ENCODE measurements around the gene BEND7. TPM values are rescaled to one million over a fixed set of nuclear protein-coding genes. Genes with fewer than 3 reads are reported as not detected.

The BEND7 gene
- total and polyA plus RNA-seq, 2 of the 8 experiments (the other 6 are each of a cell fraction or from before 2014, with no cell fraction given): 1.9 to 8.2 TPM

DNA sequence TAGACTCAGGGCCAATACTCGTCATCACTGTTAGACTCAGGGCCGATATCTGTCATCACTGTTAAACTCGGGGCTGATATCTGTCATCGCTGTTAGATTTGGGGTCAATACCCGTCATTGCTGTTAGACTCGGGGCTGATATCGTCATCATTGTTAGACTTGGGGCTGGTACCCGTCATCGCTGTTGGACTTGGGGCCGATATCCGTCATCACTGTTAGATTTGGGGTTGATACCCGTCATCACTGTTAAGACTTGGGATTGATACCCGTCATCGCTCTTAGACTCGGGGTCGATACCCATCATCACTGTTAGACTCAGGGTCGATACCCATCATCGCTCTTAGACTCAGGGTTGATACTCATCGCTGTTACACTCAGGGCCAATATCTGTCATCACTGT lies 56.5 kb downstream of the BEND7 start (continued):
- TF ChIP-seq, protein P1, sequence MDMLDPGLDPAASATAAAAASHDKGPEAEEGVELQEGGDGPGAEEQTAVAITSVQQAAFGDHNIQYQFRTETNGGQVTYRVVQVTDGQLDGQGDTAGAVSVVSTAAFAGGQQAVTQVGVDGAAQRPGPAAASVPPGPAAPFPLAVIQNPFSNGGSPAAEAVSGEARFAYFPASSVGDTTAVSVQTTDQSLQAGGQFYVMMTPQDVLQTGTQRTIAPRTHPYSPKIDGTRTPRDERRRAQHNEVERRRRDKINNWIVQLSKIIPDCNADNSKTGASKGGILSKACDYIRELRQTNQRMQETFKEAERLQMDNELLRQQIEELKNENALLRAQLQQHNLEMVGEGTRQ (IDR thresholded peaks at IDR 0.05; ENCODE audit: low read length): no peak
- TF ChIP-seq KDM5A (IDR thresholded peaks at IDR 0.05; ENCODE audit: low read length): no peak
- no peak for TF ChIP-seq RFX5 (IDR thresholded peaks at IDR 0.05; ENCODE audit: borderline replicate concordance, low read depth, low read length)
- no peak for TF ChIP-seq SUZ12 (IDR thresholded peaks at IDR 0.05; ENCODE audit: low read length)
- TF ChIP-seq, protein P2, sequence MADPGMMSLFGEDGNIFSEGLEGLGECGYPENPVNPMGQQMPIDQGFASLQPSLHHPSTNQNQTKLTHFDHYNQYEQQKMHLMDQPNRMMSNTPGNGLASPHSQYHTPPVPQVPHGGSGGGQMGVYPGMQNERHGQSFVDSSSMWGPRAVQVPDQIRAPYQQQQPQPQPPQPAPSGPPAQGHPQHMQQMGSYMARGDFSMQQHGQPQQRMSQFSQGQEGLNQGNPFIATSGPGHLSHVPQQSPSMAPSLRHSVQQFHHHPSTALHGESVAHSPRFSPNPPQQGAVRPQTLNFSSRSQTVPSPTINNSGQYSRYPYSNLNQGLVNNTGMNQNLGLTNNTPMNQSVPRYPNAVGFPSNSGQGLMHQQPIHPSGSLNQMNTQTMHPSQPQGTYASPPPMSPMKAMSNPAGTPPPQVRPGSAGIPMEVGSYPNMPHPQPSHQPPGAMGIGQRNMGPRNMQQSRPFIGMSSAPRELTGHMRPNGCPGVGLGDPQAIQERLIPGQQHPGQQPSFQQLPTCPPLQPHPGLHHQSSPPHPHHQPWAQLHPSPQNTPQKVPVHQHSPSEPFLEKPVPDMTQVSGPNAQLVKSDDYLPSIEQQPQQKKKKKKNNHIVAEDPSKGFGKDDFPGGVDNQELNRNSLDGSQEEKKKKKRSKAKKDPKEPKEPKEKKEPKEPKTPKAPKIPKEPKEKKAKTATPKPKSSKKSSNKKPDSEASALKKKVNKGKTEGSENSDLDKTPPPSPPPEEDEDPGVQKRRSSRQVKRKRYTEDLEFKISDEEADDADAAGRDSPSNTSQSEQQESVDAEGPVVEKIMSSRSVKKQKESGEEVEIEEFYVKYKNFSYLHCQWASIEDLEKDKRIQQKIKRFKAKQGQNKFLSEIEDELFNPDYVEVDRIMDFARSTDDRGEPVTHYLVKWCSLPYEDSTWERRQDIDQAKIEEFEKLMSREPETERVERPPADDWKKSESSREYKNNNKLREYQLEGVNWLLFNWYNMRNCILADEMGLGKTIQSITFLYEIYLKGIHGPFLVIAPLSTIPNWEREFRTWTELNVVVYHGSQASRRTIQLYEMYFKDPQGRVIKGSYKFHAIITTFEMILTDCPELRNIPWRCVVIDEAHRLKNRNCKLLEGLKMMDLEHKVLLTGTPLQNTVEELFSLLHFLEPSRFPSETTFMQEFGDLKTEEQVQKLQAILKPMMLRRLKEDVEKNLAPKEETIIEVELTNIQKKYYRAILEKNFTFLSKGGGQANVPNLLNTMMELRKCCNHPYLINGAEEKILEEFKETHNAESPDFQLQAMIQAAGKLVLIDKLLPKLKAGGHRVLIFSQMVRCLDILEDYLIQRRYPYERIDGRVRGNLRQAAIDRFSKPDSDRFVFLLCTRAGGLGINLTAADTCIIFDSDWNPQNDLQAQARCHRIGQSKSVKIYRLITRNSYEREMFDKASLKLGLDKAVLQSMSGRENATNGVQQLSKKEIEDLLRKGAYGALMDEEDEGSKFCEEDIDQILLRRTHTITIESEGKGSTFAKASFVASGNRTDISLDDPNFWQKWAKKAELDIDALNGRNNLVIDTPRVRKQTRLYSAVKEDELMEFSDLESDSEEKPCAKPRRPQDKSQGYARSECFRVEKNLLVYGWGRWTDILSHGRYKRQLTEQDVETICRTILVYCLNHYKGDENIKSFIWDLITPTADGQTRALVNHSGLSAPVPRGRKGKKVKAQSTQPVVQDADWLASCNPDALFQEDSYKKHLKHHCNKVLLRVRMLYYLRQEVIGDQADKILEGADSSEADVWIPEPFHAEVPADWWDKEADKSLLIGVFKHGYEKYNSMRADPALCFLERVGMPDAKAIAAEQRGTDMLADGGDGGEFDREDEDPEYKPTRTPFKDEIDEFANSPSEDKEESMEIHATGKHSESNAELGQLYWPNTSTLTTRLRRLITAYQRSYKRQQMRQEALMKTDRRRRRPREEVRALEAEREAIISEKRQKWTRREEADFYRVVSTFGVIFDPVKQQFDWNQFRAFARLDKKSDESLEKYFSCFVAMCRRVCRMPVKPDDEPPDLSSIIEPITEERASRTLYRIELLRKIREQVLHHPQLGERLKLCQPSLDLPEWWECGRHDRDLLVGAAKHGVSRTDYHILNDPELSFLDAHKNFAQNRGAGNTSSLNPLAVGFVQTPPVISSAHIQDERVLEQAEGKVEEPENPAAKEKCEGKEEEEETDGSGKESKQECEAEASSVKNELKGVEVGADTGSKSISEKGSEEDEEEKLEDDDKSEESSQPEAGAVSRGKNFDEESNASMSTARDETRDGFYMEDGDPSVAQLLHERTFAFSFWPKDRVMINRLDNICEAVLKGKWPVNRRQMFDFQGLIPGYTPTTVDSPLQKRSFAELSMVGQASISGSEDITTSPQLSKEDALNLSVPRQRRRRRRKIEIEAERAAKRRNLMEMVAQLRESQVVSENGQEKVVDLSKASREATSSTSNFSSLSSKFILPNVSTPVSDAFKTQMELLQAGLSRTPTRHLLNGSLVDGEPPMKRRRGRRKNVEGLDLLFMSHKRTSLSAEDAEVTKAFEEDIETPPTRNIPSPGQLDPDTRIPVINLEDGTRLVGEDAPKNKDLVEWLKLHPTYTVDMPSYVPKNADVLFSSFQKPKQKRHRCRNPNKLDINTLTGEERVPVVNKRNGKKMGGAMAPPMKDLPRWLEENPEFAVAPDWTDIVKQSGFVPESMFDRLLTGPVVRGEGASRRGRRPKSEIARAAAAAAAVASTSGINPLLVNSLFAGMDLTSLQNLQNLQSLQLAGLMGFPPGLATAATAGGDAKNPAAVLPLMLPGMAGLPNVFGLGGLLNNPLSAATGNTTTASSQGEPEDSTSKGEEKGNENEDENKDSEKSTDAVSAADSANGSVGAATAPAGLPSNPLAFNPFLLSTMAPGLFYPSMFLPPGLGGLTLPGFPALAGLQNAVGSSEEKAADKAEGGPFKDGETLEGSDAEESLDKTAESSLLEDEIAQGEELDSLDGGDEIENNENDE (IDR thresholded peaks at IDR 0.05; ENCODE audit: insufficient replicate concordance, low read length): no peak
- TF ChIP-seq SIN3A (conservative IDR thresholded peaks at IDR 0.05 in 1 of 2, IDR thresholded peaks at IDR 0.05 in 1 of 2; ENCODE audit: low read depth in 1 of 2, low read length in 2 of 2): no peak
- TF ChIP-seq RAD21 (IDR thresholded peaks at IDR 0.05 in 1 of 2, conservative IDR thresholded peaks at IDR 0.05 in 1 of 2; ENCODE audit: low read depth in 2 of 2, low read length in 2 of 2): no peak
